H9 (cell line): Measurements from ENCODE around the gene TUBB1. TPM values are rescaled to one million over a fixed set of nuclear protein-coding genes. Genes with fewer than 3 reads are reported as not detected.

ENCODE experiments used
- DNase-seq: peaks from one replicate; pipeline ENCODE4 v3.0.0-alpha.2; 2017
- H2AFZ ChIP-seq: one replicate; pipeline ENCODE4 v1.6.1; 2013; ENCODE audit warnings: mild to moderate bottlenecking, low read length, control low read depth, moderate library complexity
- H2AK5ac ChIP-seq: 2 replicates; pipeline ENCODE4 v1.6.1; 2013; ENCODE audit warnings: low read length, control low read depth, mixed read lengths; ENCODE audit not compliant: insufficient read length
- H2BK120ac ChIP-seq: one replicate; pipeline ENCODE4 v1.6.1; 2013; ENCODE audit warnings: low read depth, mild to moderate bottlenecking, low read length, control low read depth, inconsistent platforms; ENCODE audit not compliant: poor library complexity, severe bottlenecking
- H2BK12ac ChIP-seq: 2 replicates; pipeline ENCODE4 v1.6.1; 2013; ENCODE audit warnings: low read length, control low read depth, mixed read lengths, low read depth; ENCODE audit not compliant: insufficient read length
- H2BK15ac ChIP-seq: 2 replicates; pipeline ENCODE4 v1.6.1; 2013; ENCODE audit warnings: low read depth, low read length, control low read depth
- H2BK20ac ChIP-seq: one replicate; pipeline ENCODE4 v1.6.1; 2013; ENCODE audit warnings: low read depth, mild to moderate bottlenecking, low read length, control low read depth, inconsistent platforms; ENCODE audit not compliant: poor library complexity, severe bottlenecking
- H2BK5ac ChIP-seq: 2 replicates; pipeline ENCODE4 v1.6.1; 2013; ENCODE audit warnings: low read length, control low read depth, mixed read lengths; ENCODE audit not compliant: insufficient read length
- H3K14ac ChIP-seq: 2 replicates; pipeline ENCODE4 v1.6.1; 2013; ENCODE audit warnings: low read length, control low read depth; ENCODE audit not compliant: insufficient read depth
- H3K18ac ChIP-seq: 2 replicates; pipeline ENCODE4 v1.6.1; 2013; ENCODE audit warnings: low read depth, mild to moderate bottlenecking, mixed read lengths, low read length, control low read depth; ENCODE audit not compliant: insufficient read length
- H3K23ac ChIP-seq: 2 replicates; pipeline ENCODE4 v1.6.1; 2013; ENCODE audit warnings: low read length, control low read depth, mixed read lengths, low read depth; ENCODE audit not compliant: insufficient read length
- H3K23me2 ChIP-seq: 2 replicates; pipeline ENCODE4 v1.6.1; 2013; ENCODE audit warnings: low read depth, mild to moderate bottlenecking, mixed read lengths, low read length, control low read depth; ENCODE audit not compliant: insufficient read length, poor library complexity, severe bottlenecking
- H3K27ac ChIP-seq: 2 replicates; pipeline ENCODE4 v1.5.1; 2013; ENCODE audit warnings: low read length, control low read depth, mixed read lengths, low read depth; ENCODE audit not compliant: insufficient read length
- H3K27me3 ChIP-seq: 2 replicates; pipeline ENCODE4 v1.6.1; 2013; ENCODE audit warnings: low read length, control low read depth, inconsistent platforms; ENCODE audit not compliant: insufficient read depth
- H3K4ac ChIP-seq: 2 replicates; pipeline ENCODE4 v1.6.1; 2013; ENCODE audit warnings: low read depth, mild to moderate bottlenecking, control low read depth, inconsistent platforms, low read length, moderate library complexity
- H3K4me1 ChIP-seq: 2 replicates; pipeline ENCODE4 v1.6.1; 2013; ENCODE audit warnings: low read length, control low read depth, inconsistent platforms; ENCODE audit not compliant: insufficient read depth
- H3K4me2 ChIP-seq: 2 replicates; pipeline ENCODE4 v1.6.1; 2013; ENCODE audit warnings: low read length, control low read depth, mixed read lengths; ENCODE audit not compliant: insufficient read length, insufficient read depth
- H3K56ac ChIP-seq: 2 replicates; pipeline ENCODE4 v1.6.1; 2013; ENCODE audit warnings: low read depth, mild to moderate bottlenecking, mixed read lengths, low read length, control low read depth; ENCODE audit not compliant: insufficient read length
- H3K79me1 ChIP-seq: 2 replicates; pipeline ENCODE4 v1.6.1; 2013; ENCODE audit warnings: low read depth, mild to moderate bottlenecking, moderate library complexity, low read length, control low read depth, inconsistent platforms; ENCODE audit not compliant: insufficient read depth, poor library complexity, severe bottlenecking
- H3K79me2 ChIP-seq: 2 replicates; pipeline ENCODE4 v1.6.1; 2013; ENCODE audit warnings: low read length, control low read depth, inconsistent platforms; ENCODE audit not compliant: insufficient read depth
- H3K9ac ChIP-seq: 2 replicates; pipeline ENCODE4 v1.6.1; 2013; ENCODE audit warnings: low read length, control low read depth, mixed read lengths; ENCODE audit not compliant: insufficient read length; ENCODE audit errors: extremely low read depth
- H3K9me3 ChIP-seq: one replicate; pipeline ENCODE4 v1.6.1; 2013; ENCODE audit warnings: low read depth, low read length, inconsistent platforms; ENCODE audit not compliant: control insufficient read depth
- H3T11ph ChIP-seq: one replicate; pipeline ENCODE4 v1.6.1; 2013; ENCODE audit warnings: mild to moderate bottlenecking, low read length, control low read depth, inconsistent platforms
- H4K20me1 ChIP-seq: one replicate; pipeline ENCODE4 v1.6.1; 2013; ENCODE audit not compliant: control insufficient read depth, insufficient read length, insufficient read depth
- H4K5ac ChIP-seq: 2 replicates; pipeline ENCODE4 v1.6.1; 2013; ENCODE audit warnings: low read depth, mild to moderate bottlenecking, mixed read lengths, low read length, control low read depth; ENCODE audit not compliant: insufficient read length
- H4K8ac ChIP-seq: replicated peaks from 2 replicates; pipeline ENCODE4 v1.6.1; 2013; ENCODE audit warnings: low read length, control low read depth, mixed read lengths, low read depth; ENCODE audit not compliant: insufficient read length
- H4K91ac ChIP-seq: 2 replicates; pipeline ENCODE4 v1.6.1; 2013; ENCODE audit warnings: low read depth, mild to moderate bottlenecking, moderate library complexity, mixed read lengths, low read length, control low read depth; ENCODE audit not compliant: insufficient read length
- H3K27ac Mint-ChIP-seq, 3 experiments: 2 replicates in 2 of 3; 3 replicates in 1 of 3; pipeline ENCODE4 v1.8.0; 2020 to 2021; ENCODE audit warnings: mixed read lengths in 3 of 3, mild to moderate bottlenecking in 1 of 3, moderate library complexity in 1 of 3
- H3K27me3 Mint-ChIP-seq: 2 replicates; pipeline ENCODE4 v1.8.0; 2021; ENCODE audit warnings: low read depth, mild to moderate bottlenecking, moderate library complexity, mixed read lengths
- H3K36me3 Mint-ChIP-seq, 3 experiments: 2 replicates in 2 of 3; 3 replicates in 1 of 3; pipeline ENCODE4 v1.8.0; 2020 to 2021; ENCODE audit warnings: low read depth in 3 of 3, mixed read lengths in 3 of 3; ENCODE audit not compliant: insufficient read depth in 1 of 3
- H3K4me1 Mint-ChIP-seq, 2 experiments: 2 replicates each; pipeline ENCODE4 v1.8.0; 2020; ENCODE audit warnings: mixed read lengths in 2 of 2
- H3K4me3 Mint-ChIP-seq, 2 experiments: 2 replicates in 1 of 2; 3 replicates in 1 of 2; pipeline ENCODE4 v1.8.0; 2020 to 2021; ENCODE audit warnings: mild to moderate bottlenecking in 2 of 2, mixed read lengths in 2 of 2, moderate library complexity in 1 of 2
- H3K9me3 Mint-ChIP-seq, 2 experiments: 2 replicates in 1 of 2; 3 replicates in 1 of 2; pipeline ENCODE4 v1.8.0; 2020; ENCODE audit warnings: mild to moderate bottlenecking in 2 of 2, mixed read lengths in 2 of 2, moderate library complexity in 1 of 2
- CTCF ChIP-seq: fragments of 200-600 bp; sonication (generic); conservative IDR thresholded peaks from 3 replicates; pipeline ENCODE4 v1.8.0; 2021; ENCODE audit warnings: antibody characterized with exemption, mild to moderate bottlenecking
- WGBS: extraction: QIAGEN DNeasy Blood & Tissue Kit; methylation state at CpG from one replicate; pipeline ENCODE4 v1.1.7; 2013; ENCODE audit warnings: missing lambda C conversion rate, low lambda C conversion rate, mixed read lengths; ENCODE audit not compliant: insufficient read length; ENCODE audit errors: extremely low coverage; 5-methylcytosine and 5-hydroxymethylcytosine counted together
- total RNA-seq: library from RNA; stranded (reverse); gene quantifications from 2 replicates; pipeline ENCODE4 v1.2.1, GENCODE V29; 2021

TUBB1 gene
- total RNA-seq, 1 experiment from 2014 or later = not detected

- H4K20me1 ChIP-seq = no peaks in the 10 kb centered on the region
- no peak overlapping the region for H3K23ac ChIP-seq
- no peaks in the 10 kb centered on the region; the same call in 1 of the 2 replicates for H3K4me1 ChIP-seq
- H3K36me3 Mint-ChIP-seq = peaks cover 39 to 78% (median 72%) of the 10 kb centered on the region in 3 experiments
- no peaks in the 10 kb centered on the region for H3K9me3 Mint-ChIP-seq
- no peaks in the 10 kb centered on the region for H3K27me3 Mint-ChIP-seq
- no peak overlapping the region for H2BK12ac ChIP-seq
- peaks cover 4% of the 10 kb centered on the region for H3K79me1 ChIP-seq
- H3K23me2 ChIP-seq = no peaks in the 10 kb centered on the region
- no peak overlapping the region for H3K27ac ChIP-seq
- no peak overlapping the region for H4K5ac ChIP-seq
- DNase-seq = no peak
- H3K14ac ChIP-seq = no peak overlapping the region
- no peak overlapping the region for H3T11ph ChIP-seq
- no peak overlapping the region for H3K56ac ChIP-seq
- H3K27ac Mint-ChIP-seq = no peak overlapping the region
- no peak overlapping the region for H2AK5ac ChIP-seq
- H3K9me3 ChIP-seq = no peaks in the 10 kb centered on the region
- H4K91ac ChIP-seq = no peak overlapping the region
- no peak overlapping the region for H3K4me3 Mint-ChIP-seq
- H3K4ac ChIP-seq = no peak overlapping the region
- no peak for TF ChIP-seq CTCF
- no peaks in the 10 kb centered on the region for H3K27me3 ChIP-seq
- no peak overlapping the region for H2BK5ac ChIP-seq
- H2BK120ac ChIP-seq = no peak overlapping the region
- H3K4me1 Mint-ChIP-seq = peaks cover 10 to 11% of the 10 kb centered on the region in 2 experiments
- no peak overlapping the region for H3K9ac ChIP-seq
- H4K8ac ChIP-seq = no peak overlapping the region
- no peak overlapping the region for H2BK20ac ChIP-seq
- no peak overlapping the region for H2AFZ ChIP-seq
- no peak overlapping the region for H2BK15ac ChIP-seq
- no peak overlapping the region for H3K4me2 ChIP-seq
- no CpG with 5 or more reads among the region's 6 CpGs for WGBS
- H3K79me2 ChIP-seq = no peaks in the 10 kb centered on the region
- no peak overlapping the region for H3K18ac ChIP-seq
These were observed 30.7 kb upstream of the TUBB1 start for GRCh38 chr20:58988565-58988882.
